ENCODE results near the gene TEDC1. TPM values are rescaled to one million over a fixed set of nuclear protein-coding genes. Genes with fewer than 3 reads are reported as not detected.

Gene TEDC1
- total RNA-seq, 1 donor from 2014 or later, result 43.3 TPM

DNA sequence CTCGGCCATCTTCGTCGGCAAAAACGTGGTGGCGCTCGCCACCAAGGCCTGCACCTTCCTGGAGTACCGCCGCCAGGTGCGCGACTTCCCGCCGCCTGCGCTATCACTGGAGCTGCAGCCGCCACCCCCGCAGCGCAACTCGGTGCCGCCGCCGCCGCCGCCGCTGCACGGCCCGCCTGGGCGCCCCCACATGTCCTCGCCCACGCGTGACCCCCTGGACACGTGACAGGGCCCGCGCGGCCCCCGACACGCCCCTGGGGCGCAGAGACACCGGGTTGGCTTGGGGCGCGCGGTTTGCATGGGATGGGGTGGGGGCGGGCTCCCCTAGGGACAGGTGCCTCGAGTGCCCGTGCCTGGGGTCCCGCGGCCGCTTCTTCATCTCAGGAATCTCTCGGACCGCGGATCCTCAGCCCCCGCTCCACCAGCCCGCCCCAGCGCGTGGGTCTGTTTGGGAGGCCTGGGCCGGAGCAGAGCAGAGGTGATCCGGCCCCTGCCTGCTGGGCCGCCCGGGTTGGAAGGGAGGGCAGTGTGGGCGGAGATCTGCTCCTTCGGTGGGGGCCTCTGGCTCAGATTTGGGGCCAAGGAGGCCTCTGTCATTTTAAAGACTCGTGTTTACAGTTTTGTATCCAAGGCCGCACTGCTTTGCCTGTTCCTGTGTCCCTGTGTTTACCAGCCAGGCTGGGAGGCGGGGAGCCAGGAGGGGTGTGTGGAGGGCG is 38.7 kb downstream of the TEDC1 start:
- Mint-ChIP-seq H3K36me3 (ENCODE audit: low read depth) (peaks cover 5% of the 10 kb centered on the region), H3K4me1 (peaks cover 12% of the 10 kb centered on the region), H3K27ac (peak overlapping the region; percentile 89), H3K4me3 (peak overlapping the region; percentile 82), H3K9me3 (no peaks in the 10 kb centered on the region), H3K27me3 (peaks cover 13% of the 10 kb centered on the region)
- peak; percentile 73 for DNase-seq
- intact Hi-C loops (cut with micrococcal nuclease), result loop anchor here (1.0 to 10.0 kb wide), 3 partner anchors 9 to 159 kb away; partner anchors contain the start of gene CRIP2

DNA sequence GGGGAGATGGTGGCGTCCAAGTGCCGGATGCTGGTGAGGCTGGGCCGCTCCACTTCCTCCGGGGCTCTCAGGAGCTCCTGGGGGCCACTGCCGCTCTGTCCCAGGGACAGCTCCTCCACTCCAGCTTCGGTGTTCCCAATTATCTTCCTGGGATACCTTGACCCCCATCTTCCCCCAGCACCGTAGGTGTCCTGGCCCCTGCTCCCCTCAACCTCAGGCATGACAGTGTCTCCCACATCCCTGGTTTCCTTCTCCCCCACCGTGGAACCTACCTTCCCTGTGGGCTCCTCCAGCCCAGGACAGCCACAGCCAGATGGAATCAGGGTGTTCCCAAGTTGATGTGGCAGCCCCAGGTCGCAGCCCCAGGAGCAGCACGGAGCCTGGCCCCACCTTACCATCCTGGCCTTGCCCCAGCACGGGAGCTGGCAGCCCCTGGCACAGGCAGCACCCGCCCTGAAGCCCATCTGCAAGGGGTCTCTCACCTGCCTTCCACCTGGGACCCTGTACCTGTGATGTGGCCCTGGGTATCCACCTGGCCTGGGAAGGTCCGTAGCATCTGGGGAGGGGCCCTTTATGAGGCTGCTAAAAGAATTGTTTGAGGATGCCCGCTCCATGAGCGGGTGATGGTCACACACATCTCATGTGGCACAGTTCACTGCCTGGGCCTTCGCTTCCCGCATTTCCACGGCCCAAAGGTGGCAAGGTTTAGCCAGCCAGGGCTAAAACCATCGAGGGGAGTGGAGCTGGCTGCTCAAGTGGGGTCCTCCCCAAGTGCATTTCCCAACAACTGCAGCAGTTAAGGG is 39.4 kb downstream of the TEDC1 start:
- H3K4me1 Mint-ChIP-seq, result peaks cover 12% of the 10 kb centered on the region
- peak overlapping the region; percentile 77 for H3K27ac Mint-ChIP-seq
- intact Hi-C loops (cut with micrococcal nuclease), result no loop called here
- H3K4me3 Mint-ChIP-seq, result peak overlapping the region; percentile 71
- H3K36me3 Mint-ChIP-seq (ENCODE audit: low read depth), result peaks cover 5% of the 10 kb centered on the region
- no peak for DNase-seq
- H3K27me3 Mint-ChIP-seq, result peaks cover 8% of the 10 kb centered on the region
- no peaks in the 10 kb centered on the region for H3K9me3 Mint-ChIP-seq

GRCh38 chr14:105531088-105531893 is 40.2 kb downstream of the TEDC1 start:
- intact Hi-C loops (cut with micrococcal nuclease), result no loop called here
- Mint-ChIP-seq H3K27me3 (peaks cover 5% of the 10 kb centered on the region), H3K9me3 (no peaks in the 10 kb centered on the region), H3K4me3 (peak overlapping the region; percentile 71), H3K36me3 (ENCODE audit: low read depth) (peaks cover 5% of the 10 kb centered on the region), H3K4me1 (peaks cover 12% of the 10 kb centered on the region), H3K27ac (peak overlapping the region; percentile 58)
- no peak for DNase-seq

- H3K36me3 Mint-ChIP-seq (ENCODE audit: low read depth), result peaks cover 5% of the 10 kb centered on the region
- no peaks in the 10 kb centered on the region for H3K9me3 Mint-ChIP-seq
- intact Hi-C loops (cut with micrococcal nuclease), result no loop called here
- no peak for DNase-seq
- no peak overlapping the region for H3K4me3 Mint-ChIP-seq
- H3K4me1 Mint-ChIP-seq, result peaks cover 12% of the 10 kb centered on the region
- H3K27ac Mint-ChIP-seq, result no peak overlapping the region
- H3K27me3 Mint-ChIP-seq, result peaks cover 4% of the 10 kb centered on the region
These were observed 41.0 kb downstream of the TEDC1 start for GRCh38 chr14:105531894-105532623.

DNA sequence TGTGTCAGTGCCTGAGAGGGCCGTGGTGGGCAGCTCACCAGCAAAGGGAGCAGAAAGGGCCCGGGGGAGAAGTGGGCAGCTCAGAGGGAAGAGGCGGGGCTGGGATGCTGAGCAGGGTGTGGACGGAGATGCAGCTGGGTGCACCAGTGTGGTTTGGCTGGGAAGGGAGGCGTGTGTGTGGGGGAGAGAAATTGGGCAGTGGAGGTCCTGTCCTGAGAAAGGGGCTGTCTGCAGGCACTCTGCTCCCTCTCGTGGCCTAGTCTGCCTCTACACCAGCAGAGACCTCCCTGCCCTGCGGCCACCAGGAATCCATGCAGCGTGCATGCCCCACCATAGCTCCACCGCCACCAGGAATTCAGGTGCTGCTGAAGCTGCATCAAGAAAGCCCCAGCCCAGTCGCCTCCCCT is 41.7 kb downstream of the TEDC1 start:
- intact Hi-C loops (cut with micrococcal nuclease), result no loop called here
- Mint-ChIP-seq H3K27me3 (peaks cover 3% of the 10 kb centered on the region), H3K36me3 (ENCODE audit: low read depth) (peaks cover 2% of the 10 kb centered on the region), H3K9me3 (no peaks in the 10 kb centered on the region), H3K4me3 (no peak overlapping the region), H3K4me1 (peaks cover 8% of the 10 kb centered on the region), H3K27ac (no peak overlapping the region)
- no peak for DNase-seq

DNA sequence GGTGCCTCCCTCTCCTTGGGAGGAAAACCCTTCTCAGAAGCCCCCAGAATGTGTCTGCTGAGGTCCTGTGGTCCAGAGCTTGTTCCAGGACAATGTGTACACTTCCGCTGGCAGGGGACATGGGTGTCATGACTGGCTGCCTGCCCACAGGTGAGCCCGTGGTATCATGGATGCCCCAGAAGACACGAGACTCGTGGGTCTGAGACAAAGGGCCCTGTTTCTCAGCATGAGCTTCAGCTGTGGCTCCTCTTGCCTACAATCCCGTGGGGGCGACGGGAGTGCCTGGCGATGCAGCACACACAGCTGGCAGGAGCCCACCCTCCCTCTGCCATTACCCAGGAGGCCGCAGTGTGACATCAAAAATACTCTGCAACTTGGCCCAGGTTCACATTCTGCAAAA is 42.3 kb downstream of the TEDC1 start:
- intact Hi-C loops (cut with micrococcal nuclease), result no loop called here
- peaks cover 6% of the 10 kb centered on the region for H3K4me1 Mint-ChIP-seq
- peaks cover 2% of the 10 kb centered on the region for H3K36me3 Mint-ChIP-seq (ENCODE audit: low read depth)
- H3K4me3 Mint-ChIP-seq, result no peak overlapping the region
- no peaks in the 10 kb centered on the region for H3K9me3 Mint-ChIP-seq
- peaks cover 3% of the 10 kb centered on the region for H3K27me3 Mint-ChIP-seq
- no peak for DNase-seq
- H3K27ac Mint-ChIP-seq, result no peak overlapping the region

- H3K27ac Mint-ChIP-seq, result no peak overlapping the region
- no peak overlapping the region for H3K4me3 Mint-ChIP-seq
- H3K4me1 Mint-ChIP-seq, result peaks cover 5% of the 10 kb centered on the region
- DNase-seq, result no peak
- peaks cover 3% of the 10 kb centered on the region for H3K27me3 Mint-ChIP-seq
- intact Hi-C loops (cut with micrococcal nuclease), result no loop called here
- H3K36me3 Mint-ChIP-seq (ENCODE audit: low read depth), result peaks cover 2% of the 10 kb centered on the region
- H3K9me3 Mint-ChIP-seq, result no peaks in the 10 kb centered on the region
These were observed 42.9 kb downstream of the TEDC1 start for GRCh38 chr14:105533811-105534498.

DNA sequence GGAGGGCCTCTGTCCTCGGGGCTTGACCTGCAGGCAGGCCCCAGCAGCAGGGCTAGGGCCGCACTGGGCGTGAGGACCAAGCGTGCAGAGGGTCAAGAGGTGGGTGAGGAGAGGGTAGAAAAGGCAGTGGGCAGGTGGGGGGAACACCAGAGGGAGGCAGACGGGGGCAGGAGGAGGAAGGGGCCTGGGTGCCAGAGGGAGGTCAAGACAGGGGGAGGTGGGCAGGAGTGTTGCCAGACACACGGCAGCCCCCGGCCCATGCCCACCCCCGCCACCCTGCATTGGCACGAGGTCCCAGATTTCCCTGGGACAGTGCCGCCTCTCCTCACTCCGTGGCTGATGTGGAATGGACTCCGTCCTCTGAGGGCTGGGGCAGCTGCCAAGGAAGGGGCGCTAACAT is 43.5 kb downstream of the TEDC1 start:
- no peak for DNase-seq
- Mint-ChIP-seq H3K36me3 (ENCODE audit: low read depth) (peaks cover 2% of the 10 kb centered on the region), H3K4me1 (peaks cover 2% of the 10 kb centered on the region), H3K9me3 (no peaks in the 10 kb centered on the region), H3K27ac (no peak overlapping the region), H3K4me3 (no peak overlapping the region), H3K27me3 (peaks cover 3% of the 10 kb centered on the region)
- intact Hi-C loops (cut with micrococcal nuclease), result no loop called here

DNA sequence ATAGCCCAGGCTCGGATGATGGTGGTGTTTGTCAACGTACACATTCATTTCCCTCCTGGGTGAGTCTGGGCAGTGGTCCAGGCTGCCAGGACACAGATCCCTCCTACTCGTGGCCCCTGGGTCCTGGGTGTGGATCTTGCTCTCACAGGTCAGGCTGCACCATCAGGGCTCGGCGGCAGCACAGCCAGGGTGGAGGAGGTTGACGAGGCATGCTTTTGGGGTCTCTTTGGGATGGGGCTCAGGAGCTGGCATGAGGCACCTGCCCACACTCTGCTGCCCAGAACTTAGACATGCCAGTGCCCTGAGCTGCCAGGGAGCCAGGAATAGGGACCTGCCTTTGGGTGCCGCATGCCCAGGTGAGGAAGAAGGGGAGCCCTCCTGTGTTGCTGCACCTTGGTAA is 45.0 kb downstream of the TEDC1 start:
- H3K27me3 Mint-ChIP-seq, result peaks cover 2% of the 10 kb centered on the region
- no peaks in the 10 kb centered on the region for H3K36me3 Mint-ChIP-seq (ENCODE audit: low read depth)
- H3K4me3 Mint-ChIP-seq, result no peak overlapping the region
- no peaks in the 10 kb centered on the region for H3K9me3 Mint-ChIP-seq
- DNase-seq, result no peak
- intact Hi-C loops (cut with micrococcal nuclease), result no loop called here
- no peak overlapping the region for H3K27ac Mint-ChIP-seq
- H3K4me1 Mint-ChIP-seq, result no peaks in the 10 kb centered on the region

GRCh38 chr14:105536691-105537579 is 45.9 kb downstream of the TEDC1 start:
- intact Hi-C loops (cut with micrococcal nuclease), result no loop called here
- DNase-seq, result no peak
- no peak overlapping the region for H3K4me3 Mint-ChIP-seq
- no peaks in the 10 kb centered on the region for H3K9me3 Mint-ChIP-seq
- H3K36me3 Mint-ChIP-seq (ENCODE audit: low read depth), result no peaks in the 10 kb centered on the region
- no peaks in the 10 kb centered on the region for H3K4me1 Mint-ChIP-seq
- peaks cover 7% of the 10 kb centered on the region for H3K27me3 Mint-ChIP-seq
- H3K27ac Mint-ChIP-seq, result no peak overlapping the region

DNA sequence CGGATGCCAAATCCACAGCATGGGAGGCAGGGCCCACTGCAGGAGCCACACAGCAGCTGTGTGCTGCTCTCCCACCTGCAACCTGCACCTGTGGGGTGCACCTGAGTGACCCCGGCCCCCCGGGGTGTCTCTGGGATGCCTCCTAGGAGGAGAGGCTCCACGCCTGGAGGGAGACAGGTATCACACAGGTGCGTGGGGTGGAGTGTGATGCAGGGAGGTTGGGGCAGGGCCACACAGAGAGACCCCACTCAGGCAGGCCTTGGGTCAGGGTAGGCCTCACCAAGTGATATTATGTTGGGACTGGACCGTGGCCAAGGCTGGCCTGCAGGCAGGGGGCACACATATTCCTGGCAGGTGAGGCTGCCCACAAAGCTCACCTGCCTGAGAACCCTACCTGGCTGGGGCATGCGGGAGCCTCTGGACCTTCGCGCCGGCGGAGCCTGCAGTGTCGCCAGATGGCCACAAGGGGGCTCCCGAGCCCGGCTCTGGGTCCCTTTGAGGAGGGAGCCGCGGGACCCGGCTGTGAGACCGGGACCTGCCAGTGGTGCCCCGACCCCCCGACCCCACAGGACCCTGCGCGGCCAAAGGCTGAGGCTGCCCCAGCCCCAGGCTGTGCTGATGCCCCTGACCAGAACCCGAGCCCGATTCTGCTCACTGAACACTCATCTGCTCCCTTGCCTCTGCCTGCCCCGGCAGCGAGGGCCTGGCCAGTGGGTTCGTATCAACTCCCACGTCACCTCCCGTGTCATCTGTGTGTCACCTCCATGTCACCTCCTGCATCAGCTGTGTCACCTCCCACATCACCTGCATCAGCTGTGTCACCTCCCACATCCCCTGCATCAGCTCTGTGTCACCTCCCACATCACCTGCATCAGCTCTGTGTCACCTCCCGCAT is 46.8 kb downstream of the TEDC1 start:
- no peaks in the 10 kb centered on the region for H3K9me3 Mint-ChIP-seq
- peak; percentile 92 for DNase-seq
- no peaks in the 10 kb centered on the region for H3K4me1 Mint-ChIP-seq
- no peak overlapping the region for H3K4me3 Mint-ChIP-seq
- peaks cover 10% of the 10 kb centered on the region for H3K27me3 Mint-ChIP-seq
- H3K36me3 Mint-ChIP-seq (ENCODE audit: low read depth), result no peaks in the 10 kb centered on the region
- intact Hi-C loops (cut with micrococcal nuclease), result loop anchor here (1.0 kb wide), 1 partner anchor 9 kb away; no protein-coding TSS in a partner anchor
- no peak overlapping the region for H3K27ac Mint-ChIP-seq

Measured in activated CD4-positive, alpha-beta T cell treated with anti-CD3 and anti-CD28 coated beads, Interleukin-2, amount 10 ng/mL, durations not matched to agents 24 days and 14 days (primary cell).